OCI-LY1 (cell line): Measurements from ENCODE around the gene FAM9B.

Experiments
- H2AFZ ChIP-seq: fragments of 200-600 bp; sonication (generic), shearing (Covaris generic); 2 replicates; pipeline ENCODE4 v1.6.0; 2014; ENCODE audit warnings: antibody characterized with exemption, mild to moderate bottlenecking, low read length
- H3F3A ChIP-seq: fragments of 200-600 bp; sonication (generic), shearing (Covaris generic); 2 replicates; pipeline ENCODE4 v1.6.0; 2014; ENCODE audit warnings: mild to moderate bottlenecking, antibody characterized with exemption, low read length, moderate library complexity; ENCODE audit not compliant: insufficient read depth
- H3K27ac ChIP-seq: fragments of 200-600 bp; sonication (generic); 2 replicates; pipeline ENCODE4 v1.5.1; 2014; ENCODE audit warnings: low read length, mixed run types, mild to moderate bottlenecking, low read depth; ENCODE audit not compliant: poor library complexity, severe bottlenecking
- H3K27me3 ChIP-seq: fragments of 200-600 bp; sonication (generic); 2 replicates; pipeline ENCODE4 v1.6.0; 2014; ENCODE audit warnings: antibody characterized with exemption, mild to moderate bottlenecking, low read length, moderate library complexity; ENCODE audit not compliant: insufficient read depth
- H3K36me3 ChIP-seq: fragments of 200-600 bp; sonication (generic); 2 replicates; pipeline ENCODE4 v1.6.1; 2014; ENCODE audit warnings: mild to moderate bottlenecking, antibody characterized with exemption, low read length, moderate library complexity, mixed read lengths; ENCODE audit not compliant: insufficient read depth
- H3K4me1 ChIP-seq: fragments of 200-600 bp; sonication (generic); 2 replicates; pipeline ENCODE4 v1.5.1; 2014; ENCODE audit warnings: mild to moderate bottlenecking, low read length, moderate library complexity; ENCODE audit not compliant: insufficient read depth, severe bottlenecking
- H3K4me2 ChIP-seq: fragments of 200-600 bp; sonication (generic), shearing (Covaris generic); 2 replicates; pipeline ENCODE4 v1.6.1; 2014; ENCODE audit warnings: low read length
- H3K4me3 ChIP-seq: fragments of 200-600 bp; sonication (generic); 2 replicates; pipeline ENCODE4 v1.5.1; 2014; ENCODE audit warnings: low read length, low read depth, mild to moderate bottlenecking, mixed read lengths; ENCODE audit not compliant: poor library complexity, severe bottlenecking
- H3K79me2 ChIP-seq: fragments of 200-600 bp; shearing (Covaris generic); 2 replicates; pipeline ENCODE4 v1.6.1; 2016; ENCODE audit warnings: mixed run types, low read length, mixed read lengths; ENCODE audit not compliant: insufficient read depth
- H3K9ac ChIP-seq: fragments of 200-600 bp; sonication (generic), shearing (Covaris generic); 2 replicates; pipeline ENCODE4 v1.6.1; 2014; ENCODE audit warnings: mild to moderate bottlenecking, low read length, mixed read lengths
- H3K9me2 ChIP-seq: fragments of 200-600 bp; sonication (generic), shearing (Covaris generic); 2 replicates; pipeline ENCODE4 v1.6.1; 2014; ENCODE audit warnings: low read depth, mild to moderate bottlenecking, low read length, mixed read lengths
- H3K9me3 ChIP-seq: fragments of 200-600 bp; shearing (Covaris generic); 2 replicates; pipeline ENCODE4 v1.6.1; 2014; ENCODE audit warnings: low read length, mixed read lengths
- H4K20me1 ChIP-seq: fragments of 200-600 bp; sonication (generic), shearing (Covaris generic); 2 replicates; pipeline ENCODE4 v1.6.0; 2016; ENCODE audit warnings: mild to moderate bottlenecking, low read length; ENCODE audit not compliant: insufficient read depth
- CTCF ChIP-seq: fragments of 200-600 bp; sonication (generic), shearing (Covaris generic); IDR thresholded peaks from 2 replicates; pipeline ENCODE4 v1.5.1; 2017; ENCODE audit warnings: mild to moderate bottlenecking, antibody characterized with exemption, low read length, moderate library complexity, mixed read lengths
- EZH2 ChIP-seq: fragments of 200-600 bp; sonication (generic), shearing (Covaris generic); IDR thresholded peaks from 2 replicates; pipeline ENCODE4 v1.8.0; 2017; ENCODE audit warnings: borderline replicate concordance, mixed run types, mild to moderate bottlenecking, antibody characterized with exemption, low read length, moderate library complexity, mixed read lengths

FAM9B gene

DNA sequence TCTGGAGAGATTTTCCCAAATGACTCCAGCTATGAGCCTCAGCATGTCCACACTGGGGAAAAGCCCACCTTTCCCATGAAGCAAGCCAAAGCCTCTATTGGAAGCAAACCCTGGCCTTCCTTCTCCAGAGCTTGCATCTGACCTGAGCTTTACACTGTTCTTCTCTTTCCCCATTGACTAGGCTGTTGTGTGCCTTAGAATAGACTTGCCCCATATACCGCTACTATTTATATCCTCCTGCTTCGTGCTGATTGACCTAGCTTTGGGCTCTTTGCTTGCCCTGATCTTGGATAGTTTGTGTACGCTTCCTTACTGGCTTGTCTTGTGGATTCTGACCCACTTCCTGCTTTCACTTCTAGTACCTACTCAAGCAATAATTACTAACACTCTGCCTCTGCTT lies 30.9 kb downstream of the FAM9B start:
- Histone ChIP-seq H3K4me1 (peaks cover 42% of the 10 kb centered on the region), H4K20me1 (no peaks in the 10 kb centered on the region), H3K4me3 (no peak overlapping the region), H3K9me3 (no peaks in the 10 kb centered on the region), H3K27me3 (no peaks in the 10 kb centered on the region), H3K36me3 (no peaks in the 10 kb centered on the region), H2AFZ (peak overlapping the region; percentile 80; the same call in 1 of the 2 replicates), H3K4me2 (peak overlapping the region; percentile 44; the same call in 1 of the 2 replicates), H3K9ac (no peak overlapping the region), H3F3A (no peaks in the 10 kb centered on the region), H3K79me2 (no peaks in the 10 kb centered on the region), H3K9me2 (no peaks in the 10 kb centered on the region), H3K27ac (peak overlapping the region; percentile 16)
- TF ChIP-seq EZH2, result no peak
- TF ChIP-seq CTCF, result no peak

- TF ChIP-seq CTCF, result no peak
- no peak for TF ChIP-seq EZH2
- no peaks in the 10 kb centered on the region for H3K79me2 ChIP-seq
- H3F3A ChIP-seq, result no peaks in the 10 kb centered on the region
- peak overlapping the region; percentile 97 for H3K27ac ChIP-seq
- no peak overlapping the region for H2AFZ ChIP-seq
- peak overlapping the region; percentile 61 for H3K4me3 ChIP-seq
- H3K36me3 ChIP-seq, result no peaks in the 10 kb centered on the region; the same call in 1 of the 2 replicates
- peak overlapping the region; percentile 68 for H3K4me2 ChIP-seq
- no peaks in the 10 kb centered on the region for H3K9me2 ChIP-seq
- H3K9me3 ChIP-seq, result no peaks in the 10 kb centered on the region
- H3K27me3 ChIP-seq, result no peaks in the 10 kb centered on the region
- peaks cover 64% of the 10 kb centered on the region for H3K4me1 ChIP-seq
- no peaks in the 10 kb centered on the region for H4K20me1 ChIP-seq
- H3K9ac ChIP-seq, result peak overlapping the region; percentile 60; the same call in 1 of the 2 replicates
Measured at GRCh38 chrX:8988446-8988845, 45.5 kb downstream of the FAM9B start.

DNA sequence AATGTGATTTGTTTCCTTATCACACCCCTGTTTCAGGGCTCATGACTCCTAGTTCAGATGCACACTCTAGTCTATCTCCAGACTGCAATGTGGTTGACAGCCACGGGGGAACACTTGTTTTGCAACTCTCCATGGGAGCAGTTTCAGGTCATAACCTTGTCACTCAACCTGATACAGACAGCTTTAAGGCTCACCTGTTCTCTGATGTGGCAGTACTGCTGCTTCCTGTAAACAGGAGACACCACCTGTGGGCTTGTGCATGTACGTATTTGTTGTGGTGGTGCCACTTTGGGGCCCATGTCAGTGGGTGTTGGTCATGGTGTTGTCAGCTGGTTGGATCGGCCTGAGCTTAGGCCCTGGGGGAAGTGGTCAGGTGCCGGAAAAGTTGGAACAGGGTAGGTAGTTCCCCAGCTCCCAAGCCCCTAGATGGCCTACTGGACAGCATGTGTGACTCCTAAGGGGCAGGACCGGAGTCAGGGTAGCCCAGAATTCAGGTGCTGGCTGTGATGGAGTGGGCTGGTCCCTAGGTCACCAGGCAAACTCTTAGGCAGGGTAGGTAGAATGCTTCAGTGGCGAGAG lies 46.2 kb downstream of the FAM9B start:
- Histone ChIP-seq H2AFZ (no peak overlapping the region), H3K79me2 (no peaks in the 10 kb centered on the region), H4K20me1 (no peaks in the 10 kb centered on the region), H3K9ac (peak overlapping the region; percentile 60), H3K4me1 (peaks cover 70% of the 10 kb centered on the region), H3K36me3 (no peaks in the 10 kb centered on the region; the same call in 1 of the 2 replicates), H3F3A (no peaks in the 10 kb centered on the region), H3K9me3 (no peaks in the 10 kb centered on the region), H3K4me2 (peak overlapping the region; percentile 68), H3K9me2 (no peaks in the 10 kb centered on the region), H3K27ac (peak overlapping the region; percentile 97), H3K27me3 (no peaks in the 10 kb centered on the region), H3K4me3 (peak overlapping the region; percentile 61)
- TF ChIP-seq CTCF, result no peak
- TF ChIP-seq EZH2, result no peak
